OCI-LY1 (cell line): ENCODE measurements around the gene GGA2.

Experiments
- CTCF ChIP-seq: fragments of 200-600 bp; sonication (generic), shearing (Covaris generic); IDR thresholded peaks from 2 replicates; pipeline ENCODE4 v1.5.1; 2017; ENCODE audit warnings: mild to moderate bottlenecking, antibody characterized with exemption, low read length, moderate library complexity, mixed read lengths
- EZH2 ChIP-seq: fragments of 200-600 bp; sonication (generic), shearing (Covaris generic); IDR thresholded peaks from 2 replicates; pipeline ENCODE4 v1.8.0; 2017; ENCODE audit warnings: borderline replicate concordance, mixed run types, mild to moderate bottlenecking, antibody characterized with exemption, low read length, moderate library complexity, mixed read lengths

DNA sequence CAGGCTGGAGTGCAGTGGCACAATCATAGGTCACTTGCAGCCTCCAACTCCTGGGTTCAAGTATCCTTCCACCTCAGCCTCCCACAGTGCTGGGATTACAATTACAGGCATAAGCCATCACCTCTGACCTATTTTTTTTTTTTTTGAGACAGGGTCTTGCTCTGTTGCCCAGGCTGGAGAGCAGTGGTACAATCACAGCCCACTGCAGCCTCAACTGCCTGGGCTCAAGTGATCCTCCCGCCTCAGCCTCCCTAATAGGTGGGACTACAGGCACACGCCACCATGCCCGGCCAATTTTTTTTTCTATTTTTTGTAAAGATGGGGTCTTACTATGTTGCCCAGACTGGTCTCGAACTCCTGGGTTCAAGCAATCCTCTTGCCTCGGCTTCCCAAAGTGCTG, 5.6 kb upstream of the GGA2 start:
- no peak for TF ChIP-seq CTCF
- no peak for TF ChIP-seq EZH2
